Activated CD8-positive, alpha-beta memory T cell treated with anti-CD3 and anti-CD28 coated beads for 4 hours (primary cell): ENCODE results near the gene OSBP2.

Source experiments
- DNase-seq, 2 donors: peaks; one replicate each; pipeline ENCODE4 v3.0.0-alpha.2; 2020; ENCODE audit warnings: low read depth in 2 of 2

The OSBP2 gene

DNA sequence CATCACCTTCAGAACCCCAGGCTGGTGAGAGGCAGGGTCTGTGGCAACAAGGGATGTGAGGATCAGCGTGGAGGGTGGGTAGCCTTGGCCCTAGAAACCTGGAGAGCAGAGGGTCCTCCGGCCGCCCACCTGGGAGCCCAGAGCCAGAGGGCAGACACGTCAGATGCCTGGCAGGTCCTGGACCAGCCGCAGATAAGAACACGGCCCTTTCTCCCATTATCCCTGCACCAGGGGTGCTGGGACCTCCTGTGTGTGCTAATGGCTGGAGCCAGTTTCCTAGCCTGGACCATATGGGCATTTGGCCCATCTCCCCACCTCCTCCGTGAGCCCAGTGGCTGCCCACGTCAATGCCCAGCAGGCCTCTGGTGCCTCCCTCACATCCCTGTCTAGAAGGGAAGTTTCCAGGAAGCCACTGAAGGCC, 185.5 kb downstream of the OSBP2 start:
- no peak for DNase-seq

DNA sequence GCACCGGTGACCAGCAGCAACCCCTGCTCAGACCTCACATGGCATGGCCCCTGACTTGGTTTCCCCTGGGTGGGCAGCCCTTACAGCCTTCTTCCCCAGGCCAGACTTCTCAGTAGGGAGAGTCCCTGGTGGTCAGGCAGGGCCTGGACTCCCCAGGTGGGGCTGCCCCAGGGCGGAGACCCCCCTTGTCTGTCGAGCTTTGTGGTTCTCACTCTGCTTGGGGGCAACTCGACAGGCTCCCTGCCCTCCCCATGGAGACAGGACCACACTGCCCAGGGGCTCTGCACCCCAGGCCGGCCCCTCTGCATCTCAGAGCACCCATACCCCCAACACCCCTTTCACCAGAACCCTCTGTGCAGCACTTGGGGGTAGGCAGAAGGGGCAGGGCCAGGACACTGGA, 186.2 kb downstream of the OSBP2 start:
- no peak for DNase-seq

DNA sequence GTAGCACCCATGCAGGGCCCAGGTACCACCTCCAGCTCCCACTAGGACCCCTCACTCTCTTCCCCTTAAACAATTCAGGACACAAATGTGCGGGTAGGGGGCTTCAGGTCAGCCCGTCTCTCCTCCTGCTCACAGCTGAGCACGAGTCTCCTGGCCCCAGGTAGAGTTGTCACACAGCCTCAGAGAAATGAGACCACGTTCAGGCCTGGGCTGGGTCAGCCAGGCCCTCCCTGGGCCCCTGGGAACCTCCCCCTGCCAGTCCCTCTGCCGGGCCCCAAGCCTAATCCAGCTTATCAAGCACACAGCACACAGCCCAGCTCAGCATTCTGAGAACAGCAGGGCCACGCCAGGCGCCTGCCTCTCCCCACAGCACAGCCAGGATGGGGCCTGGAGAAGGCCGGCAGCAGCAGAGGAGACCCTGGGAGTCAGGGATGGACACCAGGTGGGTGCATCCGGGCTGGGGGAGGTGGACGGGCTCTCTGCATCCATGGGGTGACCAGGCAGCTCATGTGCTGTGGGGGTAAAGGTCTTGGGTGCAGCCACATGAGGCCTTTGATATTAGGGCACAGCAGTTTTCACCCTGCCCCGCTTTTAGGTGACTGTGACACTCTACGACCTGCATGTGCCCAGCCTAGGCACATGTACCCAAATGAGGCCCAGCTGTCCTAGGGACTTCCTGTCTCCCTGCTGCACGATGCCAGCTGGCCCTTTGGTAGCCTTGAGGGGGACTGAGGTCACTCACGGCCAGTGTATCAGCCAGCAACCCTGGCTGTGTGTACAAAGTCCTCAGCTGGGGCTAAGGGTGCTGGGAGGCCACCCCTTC, 186.9 kb downstream of the OSBP2 start:
- no peak for DNase-seq

GRCh38 chr22:30882184-30882717, 187.6 kb downstream of the OSBP2 start:
- no peak for DNase-seq

- DNase-seq = no peak
These were observed 188.4 kb downstream of the OSBP2 start for GRCh38 chr22:30882974-30883533.

DNA sequence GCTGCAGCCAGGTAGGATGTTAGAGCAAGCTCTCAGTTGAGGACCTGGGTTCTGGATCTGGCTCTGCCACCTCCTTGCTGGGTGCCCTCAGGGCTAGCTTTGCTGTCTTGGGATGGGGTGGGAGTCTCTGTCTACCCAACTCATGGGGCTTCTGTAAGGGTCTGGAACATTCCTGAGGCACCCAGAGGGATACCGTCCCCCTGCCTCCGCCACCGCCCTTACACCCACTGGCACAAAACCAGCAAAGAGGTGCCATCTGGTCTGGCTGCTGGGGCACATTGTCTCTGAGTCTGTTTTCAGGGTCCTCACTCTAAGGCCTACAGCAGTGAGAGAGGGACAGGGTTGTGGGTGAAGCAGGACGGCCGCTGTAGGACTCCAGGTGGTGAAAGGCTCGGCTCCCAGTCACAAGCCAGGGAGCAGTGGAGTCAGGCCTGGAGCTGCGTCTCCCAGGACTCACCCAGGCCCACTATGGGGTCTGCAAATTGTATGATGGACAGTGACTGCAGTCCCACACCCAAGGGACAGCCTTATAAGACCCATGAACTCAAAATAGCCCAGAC, 189.0 kb downstream of the OSBP2 start:
- no peak for DNase-seq

- no peak for DNase-seq
These were observed 189.7 kb downstream of the OSBP2 start for GRCh38 chr22:30884211-30885000.

GRCh38 chr22:30885001-30885366, 190.3 kb downstream of the OSBP2 start:
- no peak for DNase-seq

GRCh38 chr22:30885591-30885990, 190.9 kb downstream of the OSBP2 start:
- no peak for DNase-seq

DNA sequence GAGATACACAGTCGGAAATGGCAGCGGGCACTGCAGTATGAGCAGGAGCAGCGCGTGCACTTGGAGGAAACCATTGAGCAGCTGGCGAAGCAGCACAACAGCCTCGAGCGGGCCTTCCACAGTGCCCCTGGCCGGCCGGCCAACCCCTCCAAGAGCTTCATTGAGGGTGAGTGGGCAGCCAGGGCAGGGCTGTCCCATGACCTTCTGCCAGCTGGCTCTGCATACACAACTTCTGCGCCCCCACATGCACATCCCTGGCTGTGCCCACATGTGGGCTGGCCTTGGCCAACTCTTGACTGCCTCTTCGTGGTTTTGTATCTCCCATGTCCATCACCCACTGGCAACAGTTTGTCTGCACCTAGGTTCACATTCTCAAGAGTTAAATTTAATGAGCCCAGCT, 192.8 kb downstream of the OSBP2 start:
- DNase-seq = no peak

- DNase-seq = no peak
These were observed 193.2 kb downstream of the OSBP2 start for GRCh38 chr22:30887861-30888260.

- no peak for DNase-seq
These were observed 194.8 kb downstream of the OSBP2 start for GRCh38 chr22:30889268-30889995.

DNA sequence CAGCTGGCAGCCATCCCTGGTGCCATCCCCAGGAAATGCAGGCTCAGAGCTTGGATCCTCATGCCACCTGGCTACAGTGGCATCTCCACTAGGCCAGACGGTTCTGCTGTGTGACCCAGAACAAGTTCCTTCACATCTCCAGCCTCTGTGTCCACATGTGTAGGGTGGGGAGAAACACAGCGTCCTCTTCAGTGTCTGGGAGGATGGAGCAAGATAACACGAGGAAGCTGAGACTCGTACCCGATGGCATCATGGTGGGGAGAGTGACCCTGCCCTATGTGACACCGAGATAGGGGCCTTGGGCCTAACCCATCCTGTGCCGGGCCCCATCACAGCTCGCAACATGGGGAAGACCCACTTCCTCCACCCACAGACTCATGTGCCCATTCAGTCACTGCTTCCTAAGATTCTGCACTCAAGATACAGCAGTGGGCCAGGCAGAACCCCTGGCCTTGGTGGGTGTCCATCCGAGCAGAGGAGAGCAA, 195.4 kb downstream of the OSBP2 start:
- DNase-seq = no peak

- no peak for DNase-seq
These were observed 196.2 kb downstream of the OSBP2 start for GRCh38 chr22:30890686-30891442.

- DNase-seq = no peak
These were observed 196.7 kb downstream of the OSBP2 start for GRCh38 chr22:30891443-30891755.

DNA sequence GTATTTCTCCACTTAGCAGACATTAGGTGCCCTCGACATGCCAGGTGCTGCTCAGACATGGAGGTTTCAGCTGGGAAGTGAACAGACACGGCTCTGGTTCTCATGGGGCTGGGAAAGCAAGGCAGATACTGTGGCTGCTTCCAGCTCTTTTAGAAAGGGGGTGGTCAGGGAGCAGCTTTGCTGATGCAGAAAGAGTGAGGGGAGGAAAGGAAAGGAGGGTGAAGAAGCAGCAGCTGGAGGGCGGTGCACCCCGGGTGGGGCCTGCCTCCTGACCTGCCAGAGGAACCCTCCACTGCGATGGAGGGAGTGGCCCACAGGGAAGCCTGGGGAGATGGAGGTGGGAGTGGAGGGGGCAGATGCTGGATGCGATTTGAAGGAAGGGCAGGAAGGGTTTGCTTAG, 197.1 kb downstream of the OSBP2 start:
- no peak for DNase-seq

DNA sequence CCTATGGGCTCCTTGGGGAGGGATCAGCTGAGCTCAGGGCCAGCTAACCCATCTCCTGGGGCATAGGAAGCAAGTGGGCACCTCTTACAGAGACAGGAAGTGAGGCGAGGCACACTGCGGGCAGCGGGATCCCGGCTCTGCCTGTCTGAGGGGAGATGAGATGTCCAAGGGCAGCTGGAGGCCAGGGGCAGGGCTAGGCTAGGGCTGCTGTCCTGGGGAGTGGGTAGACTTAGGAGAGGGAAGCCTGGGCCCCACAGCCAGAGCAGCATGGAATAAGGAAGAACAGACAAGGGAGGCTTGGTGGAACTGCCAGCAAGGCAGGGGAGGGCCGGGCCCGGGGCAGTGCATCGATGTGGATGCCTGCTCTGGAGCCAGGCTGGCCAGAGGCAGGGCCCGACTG, 197.6 kb downstream of the OSBP2 start:
- no peak for DNase-seq

DNA sequence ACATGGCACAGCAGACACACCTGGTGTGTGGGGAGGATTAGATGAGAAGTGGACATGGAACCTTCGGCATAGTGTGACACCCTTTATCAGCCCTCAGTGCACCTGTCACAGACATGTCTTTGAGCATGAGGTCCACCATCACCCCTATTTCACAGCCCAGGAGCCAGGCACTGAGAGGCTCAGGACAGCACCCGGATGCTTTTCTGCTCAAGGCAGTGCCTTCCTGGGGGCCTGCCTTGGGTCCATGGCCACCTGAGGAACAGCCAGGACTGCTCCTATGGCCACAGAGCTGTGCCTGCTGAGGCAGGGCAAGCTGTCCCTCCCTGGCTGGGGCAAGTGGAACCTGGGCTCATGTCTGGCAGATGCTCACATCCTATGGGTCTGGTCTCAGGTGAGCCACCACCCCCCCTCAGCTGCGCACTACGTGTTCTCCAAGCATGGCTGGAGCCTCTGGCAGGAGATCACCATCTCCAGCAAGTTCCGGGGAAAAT, 198.1 kb downstream of the OSBP2 start:
- DNase-seq = no peak

DNA sequence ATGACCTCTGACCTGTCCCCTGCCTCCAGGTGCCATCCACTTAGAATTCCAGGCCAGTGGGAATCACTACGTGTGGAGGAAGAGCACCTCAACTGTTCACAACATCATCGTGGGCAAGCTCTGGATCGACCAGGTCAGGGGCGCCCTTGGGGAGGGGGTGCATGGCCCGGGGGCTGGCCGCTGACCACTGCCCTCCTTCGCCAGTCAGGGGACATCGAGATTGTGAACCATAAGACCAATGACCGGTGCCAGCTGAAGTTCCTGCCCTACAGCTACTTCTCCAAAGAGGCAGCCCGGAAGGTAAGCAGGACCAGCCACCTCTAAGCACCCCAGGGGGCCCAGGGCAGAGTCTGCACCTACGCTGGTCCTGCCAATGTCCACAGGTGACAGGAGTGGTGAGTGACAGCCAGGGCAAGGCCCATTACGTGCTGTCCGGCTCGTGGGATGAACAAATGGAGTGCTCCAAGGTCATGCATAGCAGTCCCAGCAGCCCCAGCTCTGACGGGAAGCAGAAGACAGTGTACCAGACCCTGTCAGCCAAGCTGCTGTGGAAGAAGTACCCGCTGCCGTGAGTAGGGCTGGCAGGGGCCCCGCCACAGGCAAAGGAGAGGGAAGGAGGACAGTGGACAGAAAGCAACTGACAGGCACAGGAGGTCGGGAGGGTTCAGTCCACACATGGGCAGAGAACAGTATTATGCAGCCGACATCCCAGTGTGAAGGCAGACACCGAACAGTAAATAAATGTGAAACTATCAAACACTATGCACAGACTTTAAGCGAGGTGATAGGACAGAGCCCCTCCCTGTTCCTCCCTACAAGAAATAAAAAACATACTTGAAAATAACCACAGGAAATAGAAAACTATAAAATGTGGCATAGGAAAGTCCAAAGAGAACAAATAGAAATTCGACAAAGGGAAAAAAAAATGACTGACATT, 199.0 kb downstream of the OSBP2 start:
- DNase-seq = no peak

- no peak for DNase-seq
These were observed 199.7 kb downstream of the OSBP2 start for GRCh38 chr22:30894371-30894740.
